Panc1 (cell line): ENCODE data around the gene RENBP. TPM values are rescaled to one million over a fixed set of nuclear protein-coding genes. Genes with fewer than 3 reads are reported as not detected.

ENCODE experiments used
- ATAC-seq: fragments of 200-7000 bp; cut with Tn5 transposase; 2 replicates; pipeline ENCODE4 v1.9.1; 2020; ENCODE audit warnings: mild to moderate bottlenecking, moderate library complexity
- BruUV-seq: library from RNA; stranded (reverse); fragments of 400-500 nt; replicated peaks from 2 replicates; lab custom pipeline; 2021; lab: Mats Ljungman, UMichigan
- CTCF ChIA-PET: fragments of 300-600 bp; sonication (Branson Sonifier 250); formaldehyde crosslinking; loops from one replicate; lab custom pipeline; 2022; ENCODE audit warnings: antibody characterized with exemption; lab: Charles Lee
- POLR2A ChIA-PET: fragments of 300-600 bp; sonication (Branson Sonifier 250); formaldehyde crosslinking; loops from one replicate; lab custom pipeline; 2022; ENCODE audit warnings: antibody characterized with exemption; lab: Charles Lee
- DNase-seq: peaks from one replicate; pipeline ENCODE4 v3.0.0-alpha.2; 2010; ENCODE audit warnings: low read depth, low spot score
- H3K27ac ChIP-seq: 2 replicates; pipeline ENCODE4 v1.5.1; 2011; ENCODE audit warnings: mild to moderate bottlenecking, low read length, inconsistent platforms
- H3K27me3 ChIP-seq: fragments of 200-500 bp; sonication (Bioruptor generic); 2 replicates; pipeline ENCODE4 v1.6.0; 2014; ENCODE audit warnings: low read length, inconsistent platforms; ENCODE audit not compliant: control insufficient read depth, insufficient read depth
- H3K36me3 ChIP-seq: fragments of 200-500 bp; sonication (Bioruptor generic); 2 replicates; pipeline ENCODE4 v1.5.1; 2014; ENCODE audit warnings: inconsistent platforms, mild to moderate bottlenecking, low read length, moderate library complexity; ENCODE audit not compliant: control insufficient read depth, insufficient read depth
- H3K4me1 ChIP-seq: 2 replicates; pipeline ENCODE4 v1.5.1; 2011; ENCODE audit warnings: inconsistent platforms, mild to moderate bottlenecking, low read length, moderate library complexity; ENCODE audit not compliant: control insufficient read depth, insufficient read depth
- H3K4me3 ChIP-seq, 2 experiments: 2 replicates each; pipeline ENCODE4 v1.5.1; 2011 to 2012; ENCODE audit warnings: low read depth in 2 of 2, low read length in 2 of 2, mild to moderate bottlenecking in 2 of 2, inconsistent platforms in 1 of 2, moderate library complexity in 1 of 2
- H3K9me3 ChIP-seq: fragments of 200-500 bp; sonication (Bioruptor generic); 2 replicates; pipeline ENCODE4 v1.5.1; 2014; ENCODE audit warnings: low read depth, mild to moderate bottlenecking, inconsistent platforms, low read length, moderate library complexity; ENCODE audit not compliant: control insufficient read depth, insufficient read depth
- CTCF ChIP-seq: fragments of 450-650 bp; IDR thresholded peaks from 2 replicates; pipeline ENCODE4 v1.5.1; 2017; ENCODE audit warnings: mild to moderate bottlenecking
- POLR2AphosphoS5 ChIP-seq: IDR thresholded peaks from 2 replicates; pipeline ENCODE4 v1.6.1; 2012; ENCODE audit warnings: mild to moderate bottlenecking, low read depth, low read length, moderate library complexity
- REST ChIP-seq, 2 experiments: IDR thresholded peaks; 2 replicates each; pipeline ENCODE4 v1.6.1; 2011 to 2012; ENCODE audit warnings: low read depth in 2 of 2, control low read depth in 1 of 2, low read length in 1 of 2, mild to moderate bottlenecking in 1 of 2, moderate library complexity in 1 of 2; ENCODE audit not compliant: insufficient read depth in 1 of 2
- SIN3A ChIP-seq: IDR thresholded peaks from 2 replicates; pipeline ENCODE4 v1.6.1; 2012; ENCODE audit warnings: low read depth, mild to moderate bottlenecking, low read length, moderate library complexity, borderline replicate concordance; ENCODE audit not compliant: insufficient read depth
- TCF7L2 ChIP-seq: IDR thresholded peaks from 2 replicates; pipeline ENCODE4 v1.6.1; 2011; ENCODE audit warnings: mild to moderate bottlenecking, low read depth, low read length, inconsistent platforms
- in situ Hi-C: cut with HindIII; loops from 2 replicates; pipeline ENCODE4 v1.10.0; 2016; ENCODE audit warnings: low sequenced_read_pairs, low pct_unique_long_range_greater_than_20kb
- intact Hi-C: fragments of 100-400 bp; cut with micrococcal nuclease; formaldehyde crosslinking; loops from one replicate; pipeline ENCODE4 v1.10.0; 2022; ENCODE audit not compliant: unreplicated experiment
- total RNA-seq: library from RNA; stranded (reverse); gene quantifications from one replicate; pipeline ENCODE4 v1.2.1, GENCODE V29; 2021; ENCODE audit not compliant: unreplicated experiment

RENBP gene
- total RNA-seq, 1 experiment from 2014 or later = 0.62 TPM

- H3K4me3 ChIP-seq = no peak overlapping the region
- ChIA-PET CTCF (no interaction called here), POLR2A (no interaction called here)
- no peaks in the 10 kb centered on the region for H3K36me3 ChIP-seq
- H3K27me3 ChIP-seq = no peaks in the 10 kb centered on the region
- H3K27ac ChIP-seq = no peak overlapping the region
- no TSS peak for BruUV-seq
- no peaks in the 10 kb centered on the region for H3K9me3 ChIP-seq
- intact Hi-C loops (no loop called here), in situ Hi-C loops (no loop called here)
- TF ChIP-seq REST (IDR thresholded peaks at IDR 0.05; ENCODE audit: insufficient read depth in 1 of 2, low read depth in 2 of 2, low read length in 1 of 2) = no peak
- no peak for TF ChIP-seq POLR2AphosphoS5
- no peak for TF ChIP-seq CTCF
- ATAC-seq = no peak
- DNase-seq = no peak
- no peaks in the 10 kb centered on the region for H3K4me1 ChIP-seq
These were observed 46.7 kb upstream of the RENBP start for GRCh38 chrX:153991013-153991580.

GRCh38 chrX:153989973-153990655 is 45.7 kb upstream of the RENBP start:
- no peak overlapping the region for H3K27ac ChIP-seq
- in situ Hi-C loops (no loop called here), intact Hi-C loops (no loop called here)
- no TSS peak for BruUV-seq
- no peak overlapping the region for H3K4me3 ChIP-seq
- no peak for ATAC-seq
- H3K36me3 ChIP-seq = no peaks in the 10 kb centered on the region
- H3K27me3 ChIP-seq = no peaks in the 10 kb centered on the region
- no peaks in the 10 kb centered on the region for H3K9me3 ChIP-seq
- CTCF ChIA-PET = interaction anchor here (0.6 kb wide), 1 partner anchor 127 kb away, joined by 8 read pairs; no protein-coding TSS in a partner anchor
- no peak for DNase-seq
- TF ChIP-seq TCF7L2 = no peak
- no peak for TF ChIP-seq SIN3A
- no peak for TF ChIP-seq POLR2AphosphoS5
- H3K4me1 ChIP-seq = peaks cover 5% of the 10 kb centered on the region
- POLR2A ChIA-PET = no interaction called here

GRCh38 chrX:153988493-153988892 is 44.0 kb upstream of the RENBP start:
- Histone ChIP-seq H3K4me3 (no peak overlapping the region), H3K27ac (no peak overlapping the region), H3K27me3 (no peaks in the 10 kb centered on the region), H3K4me1 (peaks cover 5% of the 10 kb centered on the region), H3K36me3 (no peaks in the 10 kb centered on the region), H3K9me3 (no peaks in the 10 kb centered on the region)
- intact Hi-C loops (no loop called here), in situ Hi-C loops (no loop called here)
- ATAC-seq (no peak), DNase-seq (no peak)
- CTCF ChIA-PET = no interaction called here
- POLR2A ChIA-PET = no interaction called here
- TF ChIP-seq POLR2AphosphoS5 (no peak), REST (IDR thresholded peaks at IDR 0.05; ENCODE audit: insufficient read depth in 1 of 2, low read depth in 2 of 2, low read length in 1 of 2) (no peak), SIN3A (no peak), TCF7L2 (no peak), CTCF (no peak)
- BruUV-seq = no TSS peak
